ENCODE results near the gene SYN1. TPM values are rescaled to one million over a fixed set of nuclear protein-coding genes. Genes with fewer than 3 reads are reported as not detected.
A peak's percentile ranks its signal among the peaks of the same experiment; 100 is the strongest.

Gene SYN1
- polyA plus RNA-seq, 1 of the 3 experiments (the other 2 are of a cell fraction), result 0.08 TPM

DNA sequence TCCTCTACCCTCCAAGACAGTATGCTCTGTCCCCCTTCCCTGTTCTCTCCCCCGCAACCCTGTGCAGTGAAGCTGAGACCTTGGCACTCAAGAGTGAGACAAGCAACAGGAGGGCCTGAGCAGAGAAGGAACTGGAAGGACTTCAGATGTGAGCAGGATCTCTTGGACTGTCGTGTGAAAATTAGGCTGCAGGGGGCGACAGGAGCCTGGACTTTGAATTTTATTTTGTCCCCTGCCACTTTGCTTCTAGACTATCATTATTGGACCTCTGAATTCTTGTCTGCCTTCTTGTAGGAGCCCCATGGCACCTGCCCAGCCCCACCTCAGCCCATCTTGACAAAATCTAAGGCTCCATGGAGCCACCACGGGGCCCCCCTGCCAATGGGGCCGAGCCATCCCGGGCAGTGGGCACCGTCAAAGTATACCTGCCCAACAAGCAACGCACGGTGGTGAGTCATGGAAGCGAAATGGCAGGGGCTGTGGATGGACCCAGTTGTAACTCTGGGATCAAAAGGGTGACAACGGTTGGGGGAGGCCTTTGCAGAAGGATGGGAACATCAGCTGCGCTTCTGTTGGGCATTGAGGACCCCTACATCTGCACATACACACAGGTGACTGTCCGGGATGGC is 56.9 kb downstream of the SYN1 start:
- Histone ChIP-seq H3K4me3 (ENCODE audit: low read depth in 2 of 2, low read length in 1 of 2) (no peak overlapping the region), H3K9ac (no peak overlapping the region), H3K79me2 (ENCODE audit: insufficient read depth) (peaks cover 34% of the 10 kb centered on the region), H3K27me3 (ENCODE audit: insufficient read depth) (peaks cover 11% of the 10 kb centered on the region; the same call in 1 of the 2 replicates), H3F3A (replicated peaks; ENCODE audit: insufficient read depth) (peaks cover 3% of the 10 kb centered on the region), H3K36me3 (replicated peaks in 1 of 2; ENCODE audit: control insufficient read depth in 1 of 2, insufficient read depth in 2 of 2, low read length in 1 of 2) (peaks cover 0 to 21% of the 10 kb centered on the region in 2 experiments), H2AFZ (ENCODE audit: low read depth) (no peak overlapping the region), H3K9me3 (no peaks in the 10 kb centered on the region), H4K20me1 (ENCODE audit: insufficient read depth) (no peaks in the 10 kb centered on the region), H3K27ac (ENCODE audit: low read depth in 2 of 2, low read length in 1 of 2) (no peak overlapping the region), H3K4me1 (ENCODE audit: control insufficient read depth in 1 of 2, insufficient read depth in 2 of 2, low read depth in 1 of 2, low read length in 1 of 2) (peaks cover 0 to 6% of the 10 kb centered on the region in 2 experiments; a peak in 1 of 4 replicates), H3K4me2 (peak overlapping the region; percentile 77; the same call in 1 of the 2 replicates), H3K9me2 (no peaks in the 10 kb centered on the region)
- CTCF ChIA-PET, result no interaction called here
- TF ChIP-seq SIN3A (IDR thresholded peaks at IDR 0.05; ENCODE audit: borderline replicate concordance, low read depth, low read length) (no peak), RAD21 (IDR thresholded peaks at IDR 0.05; ENCODE audit: low read length) (peak; percentile 53), FOXM1 (IDR thresholded peaks at IDR 0.05; ENCODE audit: low read depth) (no peak), MEF2A (IDR thresholded peaks at IDR 0.05; ENCODE audit: borderline replicate concordance, low read depth) (no peak), CHD2 (IDR thresholded peaks at IDR 0.05; ENCODE audit: low read length, partially characterized antibody) (no peak), SMC3 (IDR thresholded peaks at IDR 0.05; ENCODE audit: low read depth, low read length) (peak; percentile 16; the same call in 1 of the 2 replicates), ELF1 (IDR thresholded peaks at IDR 0.05) (no peak), CTCF (IDR thresholded peaks at IDR 0.05) (peak; percentile 55), YY1 (IDR thresholded peaks at IDR 0.05; ENCODE audit: low read depth) (no peak), GABPA (IDR thresholded peaks at IDR 0.05; ENCODE audit: low read depth) (no peak)
- POLR2A ChIA-PET, result no interaction called here
- 33% methylated on average over 13 of the region's 13 CpGs for WGBS (ENCODE audit: low lambda C conversion rate)
- DNase-seq, result no peak

GRCh38 chrX:47561659-47562151 is 58.0 kb downstream of the SYN1 start:
- H3F3A ChIP-seq (replicated peaks; ENCODE audit: insufficient read depth), result peaks cover 3% of the 10 kb centered on the region
- H3K9me2 ChIP-seq, result no peaks in the 10 kb centered on the region
- H3K4me1 ChIP-seq (ENCODE audit: control insufficient read depth in 1 of 2, insufficient read depth in 2 of 2, low read depth in 1 of 2, low read length in 1 of 2), result peaks cover 0 to 6% of the 10 kb centered on the region in 2 experiments; a peak in 1 of 4 replicates
- DNase-seq, result no peak
- H3K27me3 ChIP-seq (ENCODE audit: insufficient read depth), result peaks cover 3% of the 10 kb centered on the region; the same call in 1 of the 2 replicates
- peaks cover 0 to 17% of the 10 kb centered on the region in 2 experiments for H3K36me3 ChIP-seq (replicated peaks in 1 of 2; ENCODE audit: control insufficient read depth in 1 of 2, insufficient read depth in 2 of 2, low read length in 1 of 2)
- ChIA-PET POLR2A (no interaction called here), CTCF (no interaction called here)
- WGBS (ENCODE audit: low lambda C conversion rate), result 2% methylated on average over 9 of the region's 9 CpGs
- no peaks in the 10 kb centered on the region for H4K20me1 ChIP-seq (ENCODE audit: insufficient read depth)
- no peak overlapping the region for H2AFZ ChIP-seq (ENCODE audit: low read depth)
- H3K4me2 ChIP-seq, result peak overlapping the region; percentile 77
- peaks cover 34% of the 10 kb centered on the region for H3K79me2 ChIP-seq (ENCODE audit: insufficient read depth)
- TF ChIP-seq, protein P1, sequence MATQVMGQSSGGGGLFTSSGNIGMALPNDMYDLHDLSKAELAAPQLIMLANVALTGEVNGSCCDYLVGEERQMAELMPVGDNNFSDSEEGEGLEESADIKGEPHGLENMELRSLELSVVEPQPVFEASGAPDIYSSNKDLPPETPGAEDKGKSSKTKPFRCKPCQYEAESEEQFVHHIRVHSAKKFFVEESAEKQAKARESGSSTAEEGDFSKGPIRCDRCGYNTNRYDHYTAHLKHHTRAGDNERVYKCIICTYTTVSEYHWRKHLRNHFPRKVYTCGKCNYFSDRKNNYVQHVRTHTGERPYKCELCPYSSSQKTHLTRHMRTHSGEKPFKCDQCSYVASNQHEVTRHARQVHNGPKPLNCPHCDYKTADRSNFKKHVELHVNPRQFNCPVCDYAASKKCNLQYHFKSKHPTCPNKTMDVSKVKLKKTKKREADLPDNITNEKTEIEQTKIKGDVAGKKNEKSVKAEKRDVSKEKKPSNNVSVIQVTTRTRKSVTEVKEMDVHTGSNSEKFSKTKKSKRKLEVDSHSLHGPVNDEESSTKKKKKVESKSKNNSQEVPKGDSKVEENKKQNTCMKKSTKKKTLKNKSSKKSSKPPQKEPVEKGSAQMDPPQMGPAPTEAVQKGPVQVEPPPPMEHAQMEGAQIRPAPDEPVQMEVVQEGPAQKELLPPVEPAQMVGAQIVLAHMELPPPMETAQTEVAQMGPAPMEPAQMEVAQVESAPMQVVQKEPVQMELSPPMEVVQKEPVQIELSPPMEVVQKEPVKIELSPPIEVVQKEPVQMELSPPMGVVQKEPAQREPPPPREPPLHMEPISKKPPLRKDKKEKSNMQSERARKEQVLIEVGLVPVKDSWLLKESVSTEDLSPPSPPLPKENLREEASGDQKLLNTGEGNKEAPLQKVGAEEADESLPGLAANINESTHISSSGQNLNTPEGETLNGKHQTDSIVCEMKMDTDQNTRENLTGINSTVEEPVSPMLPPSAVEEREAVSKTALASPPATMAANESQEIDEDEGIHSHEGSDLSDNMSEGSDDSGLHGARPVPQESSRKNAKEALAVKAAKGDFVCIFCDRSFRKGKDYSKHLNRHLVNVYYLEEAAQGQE (IDR thresholded peaks at IDR 0.05; ENCODE audit: low read depth, low read length), result no peak
- TF ChIP-seq SIN3A (IDR thresholded peaks at IDR 0.05; ENCODE audit: borderline replicate concordance, low read depth, low read length) (no peak), GABPA (IDR thresholded peaks at IDR 0.05; ENCODE audit: low read depth) (no peak), RCOR1 (IDR thresholded peaks at IDR 0.05; ENCODE audit: low read length) (no peak), JUND (IDR thresholded peaks at IDR 0.05) (no peak), YY1 (IDR thresholded peaks at IDR 0.05; ENCODE audit: low read depth) (no peak), EP300 (IDR thresholded peaks at IDR 0.05; ENCODE audit: borderline replicate concordance in 1 of 2, low read depth in 1 of 2, low read length in 1 of 2) (no peak), FOSL2 (IDR thresholded peaks at IDR 0.05; ENCODE audit: borderline replicate concordance, low read depth) (no peak), MAX (IDR thresholded peaks at IDR 0.05; ENCODE audit: low read depth) (no peak)
- TF ChIP-seq, protein P2, sequence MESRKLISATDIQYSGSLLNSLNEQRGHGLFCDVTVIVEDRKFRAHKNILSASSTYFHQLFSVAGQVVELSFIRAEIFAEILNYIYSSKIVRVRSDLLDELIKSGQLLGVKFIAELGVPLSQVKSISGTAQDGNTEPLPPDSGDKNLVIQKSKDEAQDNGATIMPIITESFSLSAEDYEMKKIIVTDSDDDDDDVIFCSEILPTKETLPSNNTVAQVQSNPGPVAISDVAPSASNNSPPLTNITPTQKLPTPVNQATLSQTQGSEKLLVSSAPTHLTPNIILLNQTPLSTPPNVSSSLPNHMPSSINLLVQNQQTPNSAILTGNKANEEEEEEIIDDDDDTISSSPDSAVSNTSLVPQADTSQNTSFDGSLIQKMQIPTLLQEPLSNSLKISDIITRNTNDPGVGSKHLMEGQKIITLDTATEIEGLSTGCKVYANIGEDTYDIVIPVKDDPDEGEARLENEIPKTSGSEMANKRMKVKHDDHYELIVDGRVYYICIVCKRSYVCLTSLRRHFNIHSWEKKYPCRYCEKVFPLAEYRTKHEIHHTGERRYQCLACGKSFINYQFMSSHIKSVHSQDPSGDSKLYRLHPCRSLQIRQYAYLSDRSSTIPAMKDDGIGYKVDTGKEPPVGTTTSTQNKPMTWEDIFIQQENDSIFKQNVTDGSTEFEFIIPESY (IDR thresholded peaks at IDR 0.05; ENCODE audit: borderline replicate concordance, low read depth), result no peak
- H3K4me3 ChIP-seq (ENCODE audit: low read depth in 2 of 2, low read length in 1 of 2), result peak overlapping the region; percentile 65 to 72
- no peaks in the 10 kb centered on the region for H3K9me3 ChIP-seq
- H3K9ac ChIP-seq, result peak overlapping the region; percentile 78; the same call in 1 of the 2 replicates
- H3K27ac ChIP-seq (ENCODE audit: low read depth in 2 of 2, low read length in 1 of 2), result peak overlapping the region; percentile 34 to 80; a peak in 2 of 4 replicates
